ENCODE measurements around the gene CYTH1. TPM values are rescaled to one million over a fixed set of nuclear protein-coding genes. Genes with fewer than 3 reads are reported as not detected.
"Not testable (repeated sequence)": the region's sequence is repeated elsewhere in the genome, so short reads cannot be mapped to it uniquely, and the experiment has no call there.

CYTH1 gene
- polyA plus RNA-seq, 1 donor from 2014 or later, result 210 TPM

DNA sequence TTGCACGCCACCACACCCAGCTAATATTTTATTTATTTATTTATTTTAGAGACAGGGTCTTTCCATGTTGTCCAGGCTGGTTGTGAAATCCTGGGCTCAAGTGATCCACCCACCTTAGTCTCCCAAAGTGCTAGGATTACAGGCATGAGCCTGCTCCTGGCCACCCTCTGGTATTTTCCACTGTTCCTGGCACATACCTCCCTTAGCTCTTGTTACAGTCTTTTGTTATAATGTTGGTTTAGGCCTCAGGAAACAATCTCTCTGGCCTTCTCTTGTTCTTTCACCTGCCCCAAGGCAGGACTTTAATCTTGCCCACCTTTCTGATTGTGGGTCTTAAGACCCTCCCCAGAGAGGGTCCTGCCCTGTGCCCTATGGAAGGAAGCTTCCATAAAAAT lies 3.6 kb upstream of the CYTH1 start:
- Mint-ChIP-seq H3K27ac (peak overlapping the region in 2 of 3 donors; percentile 28 to 78), H3K27me3 (no peaks in the 10 kb centered on the region), H3K4me1 (peaks cover 5 to 18% (median 7%) of the 10 kb centered on the region in 3 donors), H3K9me3 (no peaks in the 10 kb centered on the region), H3K36me3 (no peaks in the 10 kb centered on the region), H3K4me3 (peak overlapping the region in 2 of 4 donors; percentile 40 to 79)

DNA sequence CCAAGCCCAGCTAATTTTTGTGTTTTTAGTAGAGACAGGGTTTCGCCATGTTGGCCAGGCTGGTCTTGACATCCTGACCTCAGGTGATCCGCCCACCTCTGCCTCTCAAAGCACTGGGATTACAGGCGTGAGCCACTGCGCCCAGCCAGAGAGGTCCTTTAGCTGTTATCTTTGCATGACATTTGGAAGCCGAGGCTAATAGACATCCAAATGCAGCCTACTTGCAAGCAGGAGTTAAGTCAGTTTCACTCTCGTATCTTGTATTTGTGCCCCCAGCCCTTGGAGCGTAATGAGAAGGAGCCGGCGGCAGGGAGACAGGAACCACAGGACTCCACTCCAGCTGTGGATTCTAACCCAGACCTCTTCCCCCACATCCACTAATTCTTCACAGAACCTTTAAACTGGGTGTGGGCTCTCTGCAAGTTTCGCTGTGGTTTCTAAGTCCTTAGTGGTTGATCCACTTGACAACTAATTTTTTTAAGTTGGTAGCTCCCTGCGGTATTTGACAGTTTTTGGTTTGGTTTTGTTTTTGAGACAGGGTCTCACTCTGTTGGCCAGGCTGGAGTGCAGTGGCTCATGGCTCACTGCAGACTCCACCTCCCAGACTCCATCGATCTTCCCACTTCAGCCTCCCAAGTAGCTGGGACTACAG lies 3.1 kb upstream of the CYTH1 start:
- Mint-ChIP-seq H3K9me3 (no peaks in the 10 kb centered on the region), H3K4me3 (peak overlapping the region in 1 of 4 donors; percentile 17), H3K36me3 (no peaks in the 10 kb centered on the region), H3K27me3 (no peaks in the 10 kb centered on the region), H3K27ac (peak overlapping the region in 2 of 3 donors; percentile 67 to 78), H3K4me1 (peaks cover 8 to 18% (median 9%) of the 10 kb centered on the region in 3 donors)

DNA sequence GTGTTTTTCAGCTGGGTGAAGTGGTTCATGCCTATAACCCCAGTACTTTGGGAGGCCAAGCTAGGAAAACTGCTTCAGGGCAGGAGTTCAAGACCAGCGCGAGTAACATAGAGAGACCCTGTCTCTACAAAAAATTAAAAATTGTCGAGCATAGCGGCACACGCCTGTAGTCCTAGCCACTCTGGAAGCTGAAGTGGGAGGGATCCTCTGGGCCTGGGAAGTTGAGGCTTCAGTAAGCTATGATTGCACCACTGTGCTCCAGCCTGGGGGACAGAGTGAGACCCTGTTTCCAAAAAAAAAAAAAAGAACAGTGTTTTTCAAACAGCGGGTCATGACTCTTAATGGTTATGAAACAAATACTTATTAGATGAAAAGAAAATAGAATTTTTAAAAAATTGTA lies 2.3 kb upstream of the CYTH1 start:
- no peaks in the 10 kb centered on the region for H3K9me3 Mint-ChIP-seq
- peak overlapping the region in 3 of 4 donors; percentile 25 to 92 (median 39) for H3K4me3 Mint-ChIP-seq
- H3K4me1 Mint-ChIP-seq, result peaks cover 15 to 26% (median 16%) of the 10 kb centered on the region in 3 donors

DNA sequence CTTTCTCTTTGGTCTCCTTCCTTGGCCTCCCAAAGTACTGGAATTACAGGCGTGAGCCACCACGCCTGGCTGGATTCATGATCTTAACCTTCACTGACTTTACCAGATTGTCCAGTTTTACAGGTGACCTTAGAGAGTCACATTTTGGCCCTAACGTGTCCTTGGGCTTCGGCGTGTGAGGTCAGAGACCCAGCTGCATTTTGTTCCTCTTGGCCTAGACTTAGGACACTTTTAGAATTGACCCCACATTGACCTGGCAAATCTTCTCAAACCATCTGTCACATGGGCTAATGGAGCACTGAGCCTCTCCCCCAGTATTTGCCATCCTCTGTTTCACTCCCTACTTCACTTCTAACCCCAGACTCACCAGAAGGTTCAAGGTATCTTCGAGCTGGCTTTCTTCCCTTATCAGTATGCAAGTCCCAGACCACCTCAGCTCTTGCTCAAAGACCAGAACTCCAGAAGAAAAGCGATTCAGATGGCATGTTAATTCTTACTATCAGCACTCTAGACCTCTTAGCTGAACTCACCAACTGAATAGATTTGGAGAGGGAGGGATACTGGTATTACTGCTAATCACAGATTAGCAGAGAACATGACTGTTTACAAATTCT lies 1.7 kb upstream of the CYTH1 start:
- peaks cover 17 to 29% (median 18%) of the 10 kb centered on the region in 3 donors for H3K4me1 Mint-ChIP-seq
- H3K9me3 Mint-ChIP-seq, result no peaks in the 10 kb centered on the region
- H3K36me3 Mint-ChIP-seq, result peaks cover 2% of the 10 kb centered on the region
- H3K4me3 Mint-ChIP-seq, result peak overlapping the region in 3 of 4 donors; percentile 39 to 93 (median 92)
- H3K27me3 Mint-ChIP-seq, result no peaks in the 10 kb centered on the region
- peak overlapping the region in 2 of 3 donors; percentile 50 to 93 for H3K27ac Mint-ChIP-seq

More for the DNA sequence above, 2.3 kb upstream of the CYTH1 start:
- Mint-ChIP-seq H3K27ac (peak overlapping the region in 2 of 3 donors; percentile 50 to 93), H3K36me3 (peaks cover 2% of the 10 kb centered on the region), H3K27me3 (no peaks in the 10 kb centered on the region)

DNA sequence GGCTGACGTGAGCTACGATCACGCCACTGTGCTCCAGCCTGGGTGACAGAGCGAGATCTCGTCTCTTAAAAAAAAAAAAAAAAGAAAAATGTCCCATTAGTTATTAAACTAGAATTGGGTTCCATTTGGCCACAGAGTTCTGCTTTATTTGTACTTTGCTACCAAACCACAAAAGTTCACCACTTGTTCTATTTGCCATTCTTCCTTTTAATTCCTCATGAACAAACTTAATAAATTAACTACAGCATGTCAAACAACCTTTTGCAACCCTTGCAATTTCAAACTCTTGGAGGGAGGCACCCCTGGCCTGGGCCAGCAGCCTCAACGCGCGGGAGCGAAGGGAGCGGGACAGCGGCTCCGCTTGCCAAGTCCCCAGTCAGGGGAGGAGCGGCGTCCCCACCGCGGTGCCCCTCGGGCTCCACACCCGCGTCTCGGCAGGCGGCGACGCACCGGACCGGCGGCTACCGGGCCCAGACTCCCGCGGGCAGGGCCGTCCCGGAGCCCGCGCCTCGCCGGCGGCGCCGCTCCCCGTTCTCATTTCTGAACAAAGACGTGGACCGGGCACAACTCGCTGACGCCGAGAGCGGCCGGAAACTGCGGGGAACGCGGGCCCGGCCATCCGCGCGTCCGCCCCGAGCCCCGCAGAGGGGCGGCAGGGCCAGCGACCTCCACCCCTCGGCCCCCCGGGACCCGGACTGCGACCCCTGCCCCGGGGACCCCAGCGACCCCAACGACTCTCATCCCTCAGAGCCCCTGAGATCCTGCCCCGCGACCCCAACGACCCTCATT lies 775 bp downstream of the CYTH1 start:
- Mint-ChIP-seq H3K9me3 (no peaks in the 10 kb centered on the region), H3K27me3 (no peaks in the 10 kb centered on the region), H3K4me1 (peaks cover 26% of the 10 kb centered on the region in 3 donors), H3K4me3 (peak overlapping the region; percentile 87 to 96 (median 94)), H3K36me3 (peaks cover 2% of the 10 kb centered on the region), H3K27ac (peak overlapping the region; percentile 76 to 96 (median 93))

DNA sequence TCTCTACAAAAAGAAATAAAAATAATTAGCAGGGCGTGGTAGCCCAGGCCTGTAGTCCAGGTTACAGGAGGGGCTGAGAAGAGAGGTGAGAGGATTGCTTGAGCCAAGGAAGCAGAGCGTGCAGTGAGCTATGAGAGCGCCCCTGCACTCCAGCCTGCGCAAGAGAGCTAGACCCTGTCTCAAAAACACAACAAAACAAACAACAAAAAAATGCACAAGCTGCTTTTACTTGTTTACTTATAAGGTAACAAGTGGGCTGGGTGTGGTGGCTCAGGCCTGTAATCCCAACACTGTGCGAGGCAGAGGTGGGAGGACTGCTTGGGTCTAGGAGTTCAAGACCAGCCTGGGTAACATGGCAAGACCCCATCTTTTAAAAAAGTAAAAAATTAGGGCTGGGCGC lies 1.7 kb downstream of the CYTH1 start:
- Mint-ChIP-seq H3K4me1 (peaks cover 29 to 30% (median 30%) of the 10 kb centered on the region in 3 donors), H3K27ac (peak overlapping the region; percentile 76 to 98 (median 93)), H3K4me3 (peak overlapping the region; percentile 85 to 95 (median 90)), H3K36me3 (peaks cover 2% of the 10 kb centered on the region), H3K27me3 (no peaks in the 10 kb centered on the region), H3K9me3 (no peaks in the 10 kb centered on the region)

DNA sequence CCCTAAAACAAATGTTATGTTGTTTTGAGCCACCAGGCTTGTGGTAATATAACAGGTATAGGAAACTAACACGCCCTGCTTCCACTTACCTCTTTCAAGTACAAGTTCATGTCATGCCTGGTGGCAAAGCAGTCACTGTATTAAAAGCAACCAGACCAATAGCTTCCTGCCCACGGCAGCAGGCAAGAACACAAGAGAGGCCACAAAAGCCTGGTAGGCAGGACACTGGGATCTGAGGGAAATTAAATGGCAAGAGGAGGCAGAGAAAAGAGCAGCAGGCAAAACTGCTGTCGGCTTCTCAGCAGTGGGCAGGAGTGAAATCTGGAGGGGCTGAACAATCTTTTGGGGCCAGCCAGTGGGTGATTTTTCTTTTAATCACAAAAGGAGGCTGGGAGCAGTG lies 2.2 kb downstream of the CYTH1 start:
- Mint-ChIP-seq H3K9me3 (no peaks in the 10 kb centered on the region), H3K27me3 (no peaks in the 10 kb centered on the region), H3K4me3 (peak overlapping the region; percentile 85 to 95 (median 90)), H3K36me3 (peaks cover 2% of the 10 kb centered on the region), H3K27ac (peak overlapping the region; percentile 76 to 98 (median 93)), H3K4me1 (peaks cover 31 to 34% (median 33%) of the 10 kb centered on the region in 3 donors)

DNA sequence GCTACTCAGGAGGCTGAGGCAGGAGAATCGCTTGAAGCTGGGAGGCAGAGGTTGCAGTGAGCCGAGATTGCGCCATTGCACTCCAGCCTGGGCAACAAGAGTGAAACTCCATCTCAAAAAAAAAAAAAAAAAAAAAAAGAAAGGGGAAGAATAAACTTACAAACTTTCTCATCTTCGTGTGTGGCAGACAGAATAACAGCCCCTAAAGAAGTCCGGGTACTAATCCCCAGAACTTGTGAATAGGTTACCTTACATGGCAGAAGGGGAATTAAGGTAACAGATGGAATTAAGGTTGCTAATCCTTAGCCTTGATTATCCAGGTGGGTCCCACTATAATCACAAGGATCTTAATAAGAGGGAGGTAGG lies 2.8 kb downstream of the CYTH1 start:
- peaks cover 37 to 40% (median 39%) of the 10 kb centered on the region in 3 donors for H3K4me1 Mint-ChIP-seq
- not testable (repeated sequence) for H3K27me3 Mint-ChIP-seq, H3K36me3 Mint-ChIP-seq, H3K9me3 Mint-ChIP-seq
- peak overlapping the region; percentile 85 to 95 (median 90) for H3K4me3 Mint-ChIP-seq
- H3K27ac Mint-ChIP-seq, result peak overlapping the region; percentile 76 to 98 (median 93)

DNA sequence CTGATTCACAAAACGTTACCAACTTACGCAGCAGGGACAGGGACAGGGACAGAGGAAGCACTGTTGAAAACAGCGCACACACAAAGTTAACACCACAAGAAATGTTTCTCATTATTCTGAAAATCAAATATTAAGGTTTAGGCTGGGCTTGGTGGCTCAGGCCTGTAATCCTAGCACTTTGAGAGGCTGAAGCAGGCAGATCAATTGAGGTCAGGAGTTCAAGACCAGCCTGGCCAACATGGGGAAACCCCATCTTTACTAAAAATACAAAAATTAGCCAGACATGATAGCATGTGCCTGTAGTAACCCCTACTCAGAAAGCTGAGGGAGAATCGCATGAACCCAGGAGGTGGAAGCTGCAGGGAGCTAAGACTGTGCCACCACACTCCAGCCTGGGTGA lies 4.2 kb downstream of the CYTH1 start:
- no peaks in the 10 kb centered on the region for H3K9me3 Mint-ChIP-seq
- H3K36me3 Mint-ChIP-seq, result peaks cover 2% of the 10 kb centered on the region
- peaks cover 40 to 45% (median 42%) of the 10 kb centered on the region in 3 donors for H3K4me1 Mint-ChIP-seq
- H3K27me3 Mint-ChIP-seq, result no peaks in the 10 kb centered on the region
- H3K4me3 Mint-ChIP-seq, result peak overlapping the region; percentile 52 to 79 (median 58)
- peak overlapping the region; percentile 87 to 95 (median 92) for H3K27ac Mint-ChIP-seq

DNA sequence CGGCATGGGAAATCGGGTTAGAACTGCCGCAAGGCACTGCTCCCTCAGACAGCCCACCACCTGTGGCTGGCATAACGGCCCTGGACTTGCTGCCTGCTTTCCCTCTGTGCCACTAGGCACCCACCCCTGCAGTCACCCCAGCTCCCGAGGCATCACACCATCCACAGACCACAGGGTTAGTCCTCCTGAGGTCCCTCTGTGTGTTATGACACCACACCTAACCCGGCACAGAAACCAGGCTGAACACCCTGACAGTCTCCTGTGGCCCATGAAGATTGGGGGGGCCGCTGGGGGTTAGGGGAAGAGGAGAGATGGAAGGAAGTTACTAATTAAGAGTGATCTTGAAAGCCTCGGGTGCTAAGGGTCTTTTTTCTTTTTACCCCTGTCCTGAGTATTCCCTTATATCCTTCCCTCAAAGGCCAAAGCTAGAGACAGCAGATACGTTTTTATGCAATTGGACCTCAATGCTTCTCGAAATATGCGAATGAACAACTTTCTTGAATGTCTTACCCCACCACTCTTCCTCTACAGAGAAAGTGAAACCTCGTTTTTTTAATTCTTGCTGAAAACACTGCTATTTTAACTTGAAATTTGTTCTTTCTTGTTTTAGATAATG lies 7.0 kb downstream of the CYTH1 start:
- Mint-ChIP-seq H3K27ac (peak overlapping the region; percentile 92 to 97 (median 95)), H3K27me3 (no peaks in the 10 kb centered on the region), H3K4me1 (peaks cover 45 to 52% (median 50%) of the 10 kb centered on the region in 3 donors), H3K9me3 (no peaks in the 10 kb centered on the region), H3K36me3 (peaks cover 4% of the 10 kb centered on the region), H3K4me3 (peak overlapping the region; percentile 87 to 94 (median 92))

DNA sequence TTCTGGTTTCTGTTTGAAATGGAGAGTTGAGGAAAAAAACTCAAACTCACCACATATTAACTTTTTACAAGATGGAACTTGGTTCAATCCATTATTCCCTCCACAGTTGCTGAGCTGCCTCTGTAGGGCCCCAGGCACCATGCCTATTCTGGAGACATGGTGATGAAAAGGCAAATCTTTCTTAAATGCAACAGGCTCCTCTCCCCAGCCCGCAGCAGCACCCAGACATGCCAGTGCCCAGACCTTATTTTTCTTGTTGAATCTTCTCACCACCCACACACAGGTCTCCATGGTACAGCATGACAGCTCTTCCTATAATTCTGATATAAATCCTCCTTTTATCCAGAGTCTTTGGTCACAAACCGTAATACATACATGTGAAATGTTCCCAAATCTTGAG lies 7.6 kb downstream of the CYTH1 start:
- H3K27me3 Mint-ChIP-seq, result no peaks in the 10 kb centered on the region
- peaks cover 3% of the 10 kb centered on the region for H3K36me3 Mint-ChIP-seq
- H3K4me1 Mint-ChIP-seq, result peaks cover 39 to 46% (median 45%) of the 10 kb centered on the region in 3 donors
- no peaks in the 10 kb centered on the region for H3K9me3 Mint-ChIP-seq
- H3K4me3 Mint-ChIP-seq, result peak overlapping the region; percentile 87 to 94 (median 92)
- H3K27ac Mint-ChIP-seq, result peak overlapping the region; percentile 92 to 97 (median 95)

DNA sequence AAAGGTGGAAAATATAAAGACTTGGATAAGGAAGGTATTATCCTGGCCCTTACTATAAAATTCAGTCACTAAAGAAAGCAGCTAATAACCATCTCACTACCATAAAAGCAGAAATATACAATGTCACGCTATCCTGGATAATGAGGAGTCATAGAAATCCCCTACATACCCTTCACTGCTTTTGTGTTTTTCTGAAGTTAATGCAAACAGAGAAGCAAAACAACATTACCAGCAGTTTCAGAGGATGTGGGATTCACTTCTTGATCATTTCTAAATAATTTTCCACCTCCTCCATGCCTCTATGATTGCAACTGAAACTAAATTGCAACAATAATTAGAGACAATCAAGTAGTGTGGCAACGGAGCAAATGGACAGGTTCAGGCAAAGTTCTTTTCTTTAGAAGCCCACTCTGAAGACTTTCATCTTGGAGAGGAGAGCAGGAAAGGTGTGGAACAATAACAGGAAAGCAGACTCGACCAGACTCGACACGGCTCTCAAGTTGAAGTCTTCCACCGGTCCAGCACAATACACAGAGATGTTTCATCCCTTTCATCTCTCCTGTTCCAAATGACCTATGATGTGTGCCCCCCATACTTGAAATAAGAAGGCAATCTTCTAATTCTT lies 10.2 kb downstream of the CYTH1 start:
- peaks cover 32 to 37% (median 33%) of the 10 kb centered on the region in 3 donors for H3K4me1 Mint-ChIP-seq
- H3K27ac Mint-ChIP-seq, result peak overlapping the region; percentile 85 to 95 (median 92)
- H3K4me3 Mint-ChIP-seq, result peak overlapping the region; percentile 54 to 90 (median 86)
- peaks cover 3% of the 10 kb centered on the region for H3K36me3 Mint-ChIP-seq
- H3K9me3 Mint-ChIP-seq, result no peaks in the 10 kb centered on the region
- H3K27me3 Mint-ChIP-seq, result no peaks in the 10 kb centered on the region

DNA sequence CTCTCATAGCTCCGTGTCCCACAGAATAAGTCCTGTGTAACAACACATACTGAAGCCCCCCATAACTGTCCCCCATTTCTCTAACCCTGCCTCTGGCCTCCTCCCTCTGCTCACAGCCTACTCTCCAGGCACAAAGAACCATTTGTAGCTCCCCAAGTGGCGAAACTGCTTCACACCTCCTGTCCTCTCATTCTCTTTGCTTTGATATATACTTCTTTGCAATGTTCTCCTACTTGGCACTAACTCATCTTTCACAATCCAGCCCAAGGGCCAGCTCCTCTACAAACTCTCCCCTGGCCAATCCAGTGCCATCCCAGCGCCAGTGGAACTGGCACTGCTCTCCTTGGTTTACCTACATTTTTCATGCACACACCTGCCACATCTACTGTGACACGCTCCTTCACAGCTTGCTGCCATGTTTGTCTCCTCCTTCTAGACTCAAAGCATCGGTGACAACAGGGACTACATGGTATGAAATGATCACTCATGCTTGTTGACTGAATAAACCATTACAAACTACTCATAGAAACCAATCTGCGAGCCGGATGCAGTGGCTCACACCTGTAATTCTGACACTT lies 12.8 kb downstream of the CYTH1 start:
- peaks cover 7% of the 10 kb centered on the region for H3K36me3 Mint-ChIP-seq
- H3K27ac Mint-ChIP-seq, result no peak overlapping the region
- H3K4me1 Mint-ChIP-seq, result peaks cover 29 to 33% (median 30%) of the 10 kb centered on the region in 3 donors
- H3K9me3 Mint-ChIP-seq, result no peaks in the 10 kb centered on the region
- H3K27me3 Mint-ChIP-seq, result no peaks in the 10 kb centered on the region
- no peak overlapping the region for H3K4me3 Mint-ChIP-seq

DNA sequence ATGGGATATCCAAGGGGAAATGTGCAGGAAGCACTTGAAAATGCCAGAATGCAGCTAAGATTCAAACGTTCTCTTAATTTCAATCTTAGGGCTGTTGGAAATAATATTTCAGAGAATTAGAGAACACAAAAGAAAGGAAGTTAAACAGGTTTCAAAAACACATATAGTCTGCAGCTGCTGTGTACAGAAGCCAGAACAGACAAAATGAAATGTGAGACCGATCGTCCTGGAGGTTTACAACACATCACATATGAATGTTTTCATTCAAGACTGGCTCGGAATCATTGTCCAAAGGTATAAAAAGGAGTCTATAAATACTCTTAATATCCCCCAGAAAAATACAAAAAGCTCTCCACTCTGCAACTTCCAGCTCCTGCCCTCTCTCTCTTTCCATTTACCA lies 14.3 kb downstream of the CYTH1 start:
- peaks cover 8% of the 10 kb centered on the region for H3K36me3 Mint-ChIP-seq
- H3K9me3 Mint-ChIP-seq, result no peaks in the 10 kb centered on the region
- H3K27ac Mint-ChIP-seq, result no peak overlapping the region
- H3K4me1 Mint-ChIP-seq, result peaks cover 27 to 31% (median 29%) of the 10 kb centered on the region in 3 donors
- H3K27me3 Mint-ChIP-seq, result no peaks in the 10 kb centered on the region
- H3K4me3 Mint-ChIP-seq, result no peak overlapping the region
